Glutamatergic neuron (in vitro differentiated cells): Measurements from ENCODE around the gene RGS6. TPM values are rescaled to one million over a fixed set of nuclear protein-coding genes. Genes with fewer than 3 reads are reported as not detected.

Experiments used
- DNase-seq: peaks from one replicate; pipeline ENCODE4 v3.0.0; 2022
- H3K27ac Mint-ChIP-seq: one replicate; pipeline ENCODE4 v1.8.0; 2020; ENCODE audit warnings: mild to moderate bottlenecking, mixed read lengths, inconsistent platforms; ENCODE audit not compliant: unreplicated experiment
- H3K27me3 Mint-ChIP-seq: one replicate; pipeline ENCODE4 v1.8.0; 2020; ENCODE audit warnings: mild to moderate bottlenecking, moderate library complexity, mixed read lengths, inconsistent platforms; ENCODE audit not compliant: unreplicated experiment
- H3K36me3 Mint-ChIP-seq: one replicate; pipeline ENCODE4 v1.8.0; 2020; ENCODE audit warnings: mild to moderate bottlenecking, mixed read lengths, inconsistent platforms; ENCODE audit not compliant: unreplicated experiment
- H3K4me1 Mint-ChIP-seq: one replicate; pipeline ENCODE4 v1.8.0; 2020; ENCODE audit warnings: mild to moderate bottlenecking, low read depth, mixed read lengths, inconsistent platforms; ENCODE audit not compliant: unreplicated experiment
- H3K4me3 Mint-ChIP-seq: one replicate; pipeline ENCODE4 v1.8.0; 2020; ENCODE audit warnings: mild to moderate bottlenecking, mixed read lengths, inconsistent platforms; ENCODE audit not compliant: unreplicated experiment
- H3K9me3 Mint-ChIP-seq: one replicate; pipeline ENCODE4 v1.8.0; 2020; ENCODE audit warnings: mild to moderate bottlenecking, moderate library complexity, mixed read lengths, inconsistent platforms; ENCODE audit not compliant: unreplicated experiment
- total RNA-seq: library from RNA; stranded (reverse); fragmentation: NEBNext Ultra II Directional; extraction: Animal tissue kit (Norgen Biotek cat#: 25700); gene quantifications from one replicate; pipeline ENCODE4 v1.2.1, GENCODE V29; 2021; ENCODE audit not compliant: unreplicated experiment
- TF ChIP-seq, protein P1 (sequence below): fragments of 200-600 bp; sonication (generic); IDR thresholded peaks from one replicate; pipeline ENCODE4 v1.5.0; 2021; ENCODE audit not compliant: partially characterized antibody, unreplicated experiment

RGS6 gene
- total RNA-seq, 1 donor from 2014 or later, result 1.2 TPM

DNA sequence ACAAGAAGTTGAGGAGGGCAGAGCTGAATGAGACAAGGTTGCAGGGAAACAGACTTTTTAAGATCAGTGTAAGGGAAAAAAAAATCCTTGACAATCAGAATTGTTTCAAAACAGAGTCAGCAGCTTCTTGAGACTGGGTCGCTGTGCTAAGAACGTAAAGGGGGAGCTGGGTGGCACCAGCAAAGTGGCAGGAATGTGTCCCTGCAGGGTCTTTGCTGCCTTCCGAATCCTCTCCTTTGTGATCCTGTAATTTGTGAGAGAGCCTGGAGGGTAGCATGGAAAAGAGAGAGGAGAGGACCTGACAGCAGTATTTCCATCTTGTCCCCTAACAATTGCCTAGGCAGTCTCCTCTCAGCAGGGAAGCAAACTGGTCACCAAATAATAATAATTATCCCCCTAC is 472.8 kb downstream of the RGS6 start:
- Mint-ChIP-seq H3K27ac (no peak overlapping the region), H3K4me1 (no peaks in the 10 kb centered on the region), H3K9me3 (no peaks in the 10 kb centered on the region), H3K36me3 (no peaks in the 10 kb centered on the region), H3K4me3 (no peak overlapping the region), H3K27me3 (no peaks in the 10 kb centered on the region)
- TF ChIP-seq, protein P1, sequence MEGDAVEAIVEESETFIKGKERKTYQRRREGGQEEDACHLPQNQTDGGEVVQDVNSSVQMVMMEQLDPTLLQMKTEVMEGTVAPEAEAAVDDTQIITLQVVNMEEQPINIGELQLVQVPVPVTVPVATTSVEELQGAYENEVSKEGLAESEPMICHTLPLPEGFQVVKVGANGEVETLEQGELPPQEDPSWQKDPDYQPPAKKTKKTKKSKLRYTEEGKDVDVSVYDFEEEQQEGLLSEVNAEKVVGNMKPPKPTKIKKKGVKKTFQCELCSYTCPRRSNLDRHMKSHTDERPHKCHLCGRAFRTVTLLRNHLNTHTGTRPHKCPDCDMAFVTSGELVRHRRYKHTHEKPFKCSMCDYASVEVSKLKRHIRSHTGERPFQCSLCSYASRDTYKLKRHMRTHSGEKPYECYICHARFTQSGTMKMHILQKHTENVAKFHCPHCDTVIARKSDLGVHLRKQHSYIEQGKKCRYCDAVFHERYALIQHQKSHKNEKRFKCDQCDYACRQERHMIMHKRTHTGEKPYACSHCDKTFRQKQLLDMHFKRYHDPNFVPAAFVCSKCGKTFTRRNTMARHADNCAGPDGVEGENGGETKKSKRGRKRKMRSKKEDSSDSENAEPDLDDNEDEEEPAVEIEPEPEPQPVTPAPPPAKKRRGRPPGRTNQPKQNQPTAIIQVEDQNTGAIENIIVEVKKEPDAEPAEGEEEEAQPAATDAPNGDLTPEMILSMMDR, result no peak
- DNase-seq, result no peak

- Mint-ChIP-seq H3K27ac (no peak overlapping the region), H3K36me3 (no peaks in the 10 kb centered on the region), H3K27me3 (peaks cover 2% of the 10 kb centered on the region), H3K4me1 (no peaks in the 10 kb centered on the region), H3K4me3 (no peak overlapping the region), H3K9me3 (no peaks in the 10 kb centered on the region)
- TF ChIP-seq, protein P1, result no peak
- DNase-seq, result no peak
These were observed 475.8 kb downstream of the RGS6 start for GRCh38 chr14:72408020-72408419.

- TF ChIP-seq, protein P1, result no peak
- Mint-ChIP-seq H3K4me1 (no peaks in the 10 kb centered on the region), H3K4me3 (no peak overlapping the region), H3K27me3 (peaks cover 2% of the 10 kb centered on the region), H3K9me3 (no peaks in the 10 kb centered on the region), H3K27ac (no peak overlapping the region), H3K36me3 (peaks cover under 1% of the 10 kb centered on the region)
- DNase-seq, result no peak
These were observed 476.8 kb downstream of the RGS6 start for GRCh38 chr14:72409047-72409446.

- peaks cover 1% of the 10 kb centered on the region for H3K9me3 Mint-ChIP-seq
- TF ChIP-seq, protein P1, result no peak
- no peaks in the 10 kb centered on the region for H3K27me3 Mint-ChIP-seq
- H3K36me3 Mint-ChIP-seq, result peaks cover 5% of the 10 kb centered on the region
- H3K27ac Mint-ChIP-seq, result no peak overlapping the region
- no peak overlapping the region for H3K4me3 Mint-ChIP-seq
- H3K4me1 Mint-ChIP-seq, result peaks cover 11% of the 10 kb centered on the region
- no peak for DNase-seq
These were observed 484.0 kb downstream of the RGS6 start for GRCh38 chr14:72416081-72416849.

GRCh38 chr14:72416892-72417291 is 484.7 kb downstream of the RGS6 start:
- TF ChIP-seq, protein P1, result no peak
- peaks cover 1% of the 10 kb centered on the region for H3K27me3 Mint-ChIP-seq
- peaks cover 11% of the 10 kb centered on the region for H3K4me1 Mint-ChIP-seq
- no peak overlapping the region for H3K4me3 Mint-ChIP-seq
- peaks cover 1% of the 10 kb centered on the region for H3K9me3 Mint-ChIP-seq
- H3K36me3 Mint-ChIP-seq, result peaks cover 5% of the 10 kb centered on the region
- no peak overlapping the region for H3K27ac Mint-ChIP-seq
- DNase-seq, result no peak
